Hepatocyte (in vitro differentiated cells): ENCODE results near the gene TRIOBP. TPM values are rescaled to one million over a fixed set of nuclear protein-coding genes. Genes with fewer than 3 reads are reported as not detected.

Experiments
- DNase-seq: peaks from one replicate; pipeline ENCODE4 v3.0.0-alpha.2; 2016; ENCODE audit warnings: low spot score
- H2AFZ ChIP-seq: fragments of 200-600 bp; sonication (generic); 2 replicates; pipeline ENCODE4 v1.6.0; 2016; ENCODE audit warnings: antibody characterized with exemption, mild to moderate bottlenecking
- H3K27ac ChIP-seq: fragments of 200-600 bp; sonication (generic); 2 replicates; pipeline ENCODE4 v1.5.1; 2016; ENCODE audit warnings: mild to moderate bottlenecking
- H3K27me3 ChIP-seq: fragments of 200-600 bp; sonication (generic); 2 replicates; pipeline ENCODE4 v1.6.1; 2016
- H3K36me3 ChIP-seq: fragments of 200-600 bp; sonication (generic); replicated peaks from 2 replicates; pipeline ENCODE4 v1.5.1; 2016; ENCODE audit warnings: low read depth; ENCODE audit not compliant: insufficient read depth
- H3K4me1 ChIP-seq: fragments of 200-600 bp; sonication (generic); 2 replicates; pipeline ENCODE4 v1.5.1; 2016; ENCODE audit warnings: mild to moderate bottlenecking, moderate library complexity; ENCODE audit not compliant: insufficient read depth
- H3K4me2 ChIP-seq: fragments of 200-600 bp; sonication (generic); 2 replicates; pipeline ENCODE4 v1.6.0; 2016
- H3K4me3 ChIP-seq: fragments of 200-600 bp; sonication (generic); 2 replicates; pipeline ENCODE4 v1.5.1; 2016; ENCODE audit warnings: mild to moderate bottlenecking
- H3K79me2 ChIP-seq: fragments of 200-600 bp; sonication (generic); 2 replicates; pipeline ENCODE4 v1.6.0; 2017; ENCODE audit warnings: mild to moderate bottlenecking
- H3K9me2 ChIP-seq: fragments of 200-600 bp; sonication (generic); replicated peaks from 2 replicates; pipeline ENCODE4 v1.6.0; 2017; ENCODE audit warnings: mild to moderate bottlenecking; ENCODE audit not compliant: insufficient read depth
- H3K9me3 ChIP-seq: fragments of 200-600 bp; sonication (generic); 2 replicates; pipeline ENCODE4 v1.5.1; 2016; ENCODE audit warnings: low read depth, mild to moderate bottlenecking
- H4K20me1 ChIP-seq: fragments of 200-600 bp; sonication (generic); 2 replicates; pipeline ENCODE4 v1.6.0; 2016; ENCODE audit warnings: mild to moderate bottlenecking; ENCODE audit not compliant: insufficient read depth, poor library complexity, severe bottlenecking
- EZH2 ChIP-seq: fragments of 200-600 bp; sonication (generic); IDR thresholded peaks from 2 replicates; pipeline ENCODE4 v1.6.1; 2016; ENCODE audit warnings: antibody characterized with exemption, mild to moderate bottlenecking, borderline replicate concordance
- EZH2phosphoT487 ChIP-seq: fragments of 200-600 bp; sonication (generic); IDR thresholded peaks from one replicate; pipeline ENCODE4 v1.6.1; 2018; ENCODE audit warnings: antibody characterized with exemption, mild to moderate bottlenecking, low read depth, moderate library complexity; ENCODE audit not compliant: unreplicated experiment, severe bottlenecking
- WGBS: methylation state at CpG from one replicate; pipeline ENCODE4 v1.1.6; 2016; ENCODE audit warnings: low lambda C conversion rate; ENCODE audit errors: missing lambda C conversion rate; 5-methylcytosine and 5-hydroxymethylcytosine counted together
- polyA plus RNA-seq: library from polyadenylated mRNA; unstranded; fragments of >200 nt; fragmentation: Nextera tagmentation; extraction: Ambion mirVana; gene quantifications from 2 replicates; pipeline ENCODE4 v1.2.1, GENCODE V29; 2016
- total RNA-seq: library from RNA; depleted of rRNA; stranded (reverse); fragments of >200 nt; gene quantifications from 2 replicates; pipeline ENCODE4 v1.2.3, GENCODE V29; 2014
- TF ChIP-seq, protein P1 (sequence below): fragments of 200-600 bp; sonication (generic); IDR thresholded peaks from 2 replicates; pipeline ENCODE4 v1.5.1; 2016; ENCODE audit warnings: antibody characterized with exemption, mild to moderate bottlenecking; ENCODE audit not compliant: poor library complexity

TRIOBP gene
- total and polyA plus RNA-seq, 2 experiments from 2014 or later = 57.2 to 96.1 TPM

DNA sequence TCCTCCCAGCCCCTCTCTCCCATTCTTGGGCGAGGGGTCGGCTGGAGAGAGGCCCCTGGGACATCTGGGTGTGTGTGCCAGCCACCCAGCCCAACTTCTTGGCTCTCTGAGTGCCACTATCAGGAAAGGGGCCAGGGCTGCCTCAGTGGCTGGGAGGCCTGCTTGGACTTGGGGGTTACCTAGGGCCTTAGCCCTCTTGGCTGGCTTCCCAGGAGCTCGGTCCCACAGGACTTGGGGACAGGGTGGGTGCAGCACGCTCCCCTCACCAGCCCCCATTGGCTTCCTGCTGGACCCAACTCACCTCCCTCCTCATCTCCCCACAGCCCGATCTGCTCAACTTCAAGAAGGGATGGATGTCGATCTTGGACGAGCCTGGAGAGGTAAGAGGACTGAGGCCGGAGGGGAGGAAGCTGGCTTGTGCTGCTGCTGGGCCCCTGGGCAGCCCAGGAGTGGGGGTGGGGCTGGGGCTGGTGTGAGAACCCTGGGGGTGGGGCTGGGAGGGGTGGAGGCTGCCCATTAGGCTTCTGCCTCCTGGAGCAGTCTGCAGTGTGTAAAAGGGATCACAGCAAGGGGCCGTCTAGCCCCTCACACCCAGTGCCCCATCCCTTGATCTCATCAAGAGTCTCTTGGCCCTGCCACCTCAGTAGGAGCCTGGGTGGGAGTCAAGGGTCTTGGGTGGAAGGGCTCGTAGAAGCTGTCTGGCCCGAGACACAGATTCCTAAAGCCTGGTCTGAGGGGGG is 54.8 kb downstream of the TRIOBP start:
- peaks cover 6% of the 10 kb centered on the region for H4K20me1 ChIP-seq
- peak overlapping the region; percentile 97 for H3K27ac ChIP-seq
- DNase-seq = no peak
- no peak overlapping the region for H3K4me3 ChIP-seq
- H3K27me3 ChIP-seq = no peaks in the 10 kb centered on the region
- TF ChIP-seq EZH2phosphoT487 = no peak
- no peak for TF ChIP-seq EZH2
- TF ChIP-seq, protein P1, sequence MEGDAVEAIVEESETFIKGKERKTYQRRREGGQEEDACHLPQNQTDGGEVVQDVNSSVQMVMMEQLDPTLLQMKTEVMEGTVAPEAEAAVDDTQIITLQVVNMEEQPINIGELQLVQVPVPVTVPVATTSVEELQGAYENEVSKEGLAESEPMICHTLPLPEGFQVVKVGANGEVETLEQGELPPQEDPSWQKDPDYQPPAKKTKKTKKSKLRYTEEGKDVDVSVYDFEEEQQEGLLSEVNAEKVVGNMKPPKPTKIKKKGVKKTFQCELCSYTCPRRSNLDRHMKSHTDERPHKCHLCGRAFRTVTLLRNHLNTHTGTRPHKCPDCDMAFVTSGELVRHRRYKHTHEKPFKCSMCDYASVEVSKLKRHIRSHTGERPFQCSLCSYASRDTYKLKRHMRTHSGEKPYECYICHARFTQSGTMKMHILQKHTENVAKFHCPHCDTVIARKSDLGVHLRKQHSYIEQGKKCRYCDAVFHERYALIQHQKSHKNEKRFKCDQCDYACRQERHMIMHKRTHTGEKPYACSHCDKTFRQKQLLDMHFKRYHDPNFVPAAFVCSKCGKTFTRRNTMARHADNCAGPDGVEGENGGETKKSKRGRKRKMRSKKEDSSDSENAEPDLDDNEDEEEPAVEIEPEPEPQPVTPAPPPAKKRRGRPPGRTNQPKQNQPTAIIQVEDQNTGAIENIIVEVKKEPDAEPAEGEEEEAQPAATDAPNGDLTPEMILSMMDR = no peak
- peak overlapping the region; percentile 28 for H3K4me2 ChIP-seq
- 80% methylated on average over 11 of the region's 11 CpGs for WGBS
- no peaks in the 10 kb centered on the region for H3K36me3 ChIP-seq
- no peaks in the 10 kb centered on the region for H3K9me2 ChIP-seq
- H2AFZ ChIP-seq = no peak overlapping the region
- H3K79me2 ChIP-seq = peaks cover 69% of the 10 kb centered on the region
- H3K9me3 ChIP-seq = no peaks in the 10 kb centered on the region
- H3K4me1 ChIP-seq = peaks cover 58% of the 10 kb centered on the region

DNA sequence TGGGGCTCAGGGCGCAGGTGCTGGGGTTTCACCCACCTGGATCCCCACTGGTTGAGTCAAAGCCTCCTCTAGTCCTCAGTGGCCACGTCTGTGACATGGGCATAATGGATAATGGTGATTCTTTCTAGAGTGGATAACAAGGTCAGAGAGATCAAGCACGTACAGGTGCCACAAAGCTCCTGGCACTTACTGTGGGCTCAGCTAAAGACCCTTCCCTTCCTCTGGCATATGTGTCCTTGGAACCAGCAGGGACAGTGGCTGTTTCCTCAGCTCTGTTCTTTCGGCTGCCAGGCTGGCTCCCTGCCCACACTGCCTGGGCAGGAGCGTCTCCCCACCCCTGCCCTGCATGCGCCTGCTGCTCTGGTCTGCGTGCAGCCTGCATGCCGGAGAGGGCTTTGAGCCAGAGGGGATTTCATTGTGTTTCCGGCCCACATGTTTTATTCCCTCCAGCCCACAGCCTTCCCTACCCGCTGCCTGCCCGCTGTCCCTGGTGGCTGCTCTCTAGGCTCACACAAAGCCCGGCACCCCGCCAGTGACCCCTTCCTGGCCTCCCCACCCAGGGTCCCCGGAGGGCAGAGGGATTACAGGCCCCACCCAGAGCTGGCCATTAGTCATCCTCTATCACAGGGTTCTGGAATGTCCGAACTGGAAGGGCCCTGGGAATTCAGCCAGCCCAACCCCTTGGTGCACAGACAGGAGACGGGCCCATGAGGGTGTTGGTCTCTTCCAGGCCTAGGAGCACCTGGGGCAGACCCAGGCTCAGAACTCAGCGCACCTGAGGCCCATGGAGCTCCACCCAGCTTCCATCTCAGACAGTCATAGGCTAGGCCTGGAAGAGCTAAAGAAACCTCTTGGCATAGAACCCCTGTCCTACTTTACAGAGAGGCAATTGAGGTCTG is 55.6 kb downstream of the TRIOBP start:
- Histone ChIP-seq H3K79me2 (peaks cover 61% of the 10 kb centered on the region), H3K4me3 (no peak overlapping the region), H3K4me2 (peak overlapping the region; percentile 28), H3K36me3 (no peaks in the 10 kb centered on the region), H3K4me1 (peaks cover 53% of the 10 kb centered on the region), H4K20me1 (peaks cover 3% of the 10 kb centered on the region), H3K27ac (peak overlapping the region; percentile 97), H2AFZ (no peak overlapping the region), H3K27me3 (no peaks in the 10 kb centered on the region), H3K9me3 (no peaks in the 10 kb centered on the region), H3K9me2 (no peaks in the 10 kb centered on the region)
- no peak for TF ChIP-seq EZH2phosphoT487
- no peak for TF ChIP-seq EZH2
- TF ChIP-seq, protein P1 = peak; percentile 4
- WGBS = 46% methylated on average over 17 of the region's 17 CpGs
- DNase-seq = peak; percentile 86

GRCh38 chr22:37753746-37754145 is 56.9 kb downstream of the TRIOBP start:
- Histone ChIP-seq H3K27me3 (no peaks in the 10 kb centered on the region), H3K9me3 (no peaks in the 10 kb centered on the region), H3K4me1 (peaks cover 40% of the 10 kb centered on the region), H3K27ac (peak overlapping the region; percentile 97), H3K36me3 (no peaks in the 10 kb centered on the region), H2AFZ (no peak overlapping the region), H3K4me2 (no peak overlapping the region), H3K4me3 (no peak overlapping the region), H3K9me2 (no peaks in the 10 kb centered on the region), H3K79me2 (peaks cover 48% of the 10 kb centered on the region), H4K20me1 (no peaks in the 10 kb centered on the region)
- TF ChIP-seq, protein P1 = no peak
- TF ChIP-seq EZH2phosphoT487 (no peak), EZH2 (no peak)
- WGBS = 97% methylated on average over 10 of the region's 10 CpGs
- DNase-seq = no peak
